ENCODE results near the gene PAK6.

- TF ChIP-seq, protein P1, sequence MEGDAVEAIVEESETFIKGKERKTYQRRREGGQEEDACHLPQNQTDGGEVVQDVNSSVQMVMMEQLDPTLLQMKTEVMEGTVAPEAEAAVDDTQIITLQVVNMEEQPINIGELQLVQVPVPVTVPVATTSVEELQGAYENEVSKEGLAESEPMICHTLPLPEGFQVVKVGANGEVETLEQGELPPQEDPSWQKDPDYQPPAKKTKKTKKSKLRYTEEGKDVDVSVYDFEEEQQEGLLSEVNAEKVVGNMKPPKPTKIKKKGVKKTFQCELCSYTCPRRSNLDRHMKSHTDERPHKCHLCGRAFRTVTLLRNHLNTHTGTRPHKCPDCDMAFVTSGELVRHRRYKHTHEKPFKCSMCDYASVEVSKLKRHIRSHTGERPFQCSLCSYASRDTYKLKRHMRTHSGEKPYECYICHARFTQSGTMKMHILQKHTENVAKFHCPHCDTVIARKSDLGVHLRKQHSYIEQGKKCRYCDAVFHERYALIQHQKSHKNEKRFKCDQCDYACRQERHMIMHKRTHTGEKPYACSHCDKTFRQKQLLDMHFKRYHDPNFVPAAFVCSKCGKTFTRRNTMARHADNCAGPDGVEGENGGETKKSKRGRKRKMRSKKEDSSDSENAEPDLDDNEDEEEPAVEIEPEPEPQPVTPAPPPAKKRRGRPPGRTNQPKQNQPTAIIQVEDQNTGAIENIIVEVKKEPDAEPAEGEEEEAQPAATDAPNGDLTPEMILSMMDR (IDR thresholded peaks at IDR 0.05): no peak
- no peak for TF ChIP-seq POLR2A (IDR thresholded peaks at IDR 0.05)
Measured at GRCh38 chr15:40309344-40309862, 70.5 kb downstream of the PAK6 start.
